PC-9 (cell line): ENCODE measurements around the gene ZNF438.

Source experiments
- EZH2 ChIP-seq: fragments of 200-600 bp; sonication (generic); IDR thresholded peaks from 2 replicates; pipeline ENCODE4 v1.8.0; 2017; ENCODE audit warnings: antibody characterized with exemption, low read depth
- TF ChIP-seq, protein P1 (sequence below): fragments of 200-600 bp; sonication (generic); conservative IDR thresholded peaks from 2 replicates; pipeline ENCODE4 v1.6.1; 2017; ENCODE audit warnings: mixed run types, antibody characterized with exemption, mild to moderate bottlenecking, moderate library complexity

DNA sequence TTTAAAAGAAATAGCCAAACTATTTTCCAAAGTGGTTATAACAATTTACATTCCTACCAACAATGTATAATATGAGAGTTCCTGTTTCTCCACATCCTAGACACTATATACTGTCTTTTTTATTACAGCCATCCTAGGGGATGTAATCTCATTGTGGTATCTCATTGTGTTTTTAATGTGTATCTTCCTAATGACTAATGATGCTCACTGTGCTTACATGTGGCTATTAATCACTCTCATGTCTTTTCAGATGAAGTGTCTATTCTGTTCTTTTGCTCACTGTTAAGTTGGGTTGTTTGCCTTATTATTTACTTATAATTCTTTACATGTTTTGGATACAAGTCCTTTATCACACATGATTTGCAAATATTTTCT is 71.8 kb downstream of the ZNF438 start:
- TF ChIP-seq, protein P1, sequence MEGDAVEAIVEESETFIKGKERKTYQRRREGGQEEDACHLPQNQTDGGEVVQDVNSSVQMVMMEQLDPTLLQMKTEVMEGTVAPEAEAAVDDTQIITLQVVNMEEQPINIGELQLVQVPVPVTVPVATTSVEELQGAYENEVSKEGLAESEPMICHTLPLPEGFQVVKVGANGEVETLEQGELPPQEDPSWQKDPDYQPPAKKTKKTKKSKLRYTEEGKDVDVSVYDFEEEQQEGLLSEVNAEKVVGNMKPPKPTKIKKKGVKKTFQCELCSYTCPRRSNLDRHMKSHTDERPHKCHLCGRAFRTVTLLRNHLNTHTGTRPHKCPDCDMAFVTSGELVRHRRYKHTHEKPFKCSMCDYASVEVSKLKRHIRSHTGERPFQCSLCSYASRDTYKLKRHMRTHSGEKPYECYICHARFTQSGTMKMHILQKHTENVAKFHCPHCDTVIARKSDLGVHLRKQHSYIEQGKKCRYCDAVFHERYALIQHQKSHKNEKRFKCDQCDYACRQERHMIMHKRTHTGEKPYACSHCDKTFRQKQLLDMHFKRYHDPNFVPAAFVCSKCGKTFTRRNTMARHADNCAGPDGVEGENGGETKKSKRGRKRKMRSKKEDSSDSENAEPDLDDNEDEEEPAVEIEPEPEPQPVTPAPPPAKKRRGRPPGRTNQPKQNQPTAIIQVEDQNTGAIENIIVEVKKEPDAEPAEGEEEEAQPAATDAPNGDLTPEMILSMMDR: no peak
- no peak for TF ChIP-seq EZH2
